Activated CD8-positive, alpha-beta T cell treated with anti-CD3 and anti-CD28 coated beads for 36 hours (primary cell): ENCODE data around the gene LY6G6D. TPM values are rescaled to one million over a fixed set of nuclear protein-coding genes. Genes with fewer than 3 reads are reported as not detected.

ENCODE experiments used
- ATAC-seq: fragments of 200-7000 bp; cut with Tn5 transposase; one replicate; pipeline ENCODE4 v1.10.0; 2021; ENCODE audit warnings: mild to moderate bottlenecking, moderate library complexity
- CTCF ChIA-PET: fragments of 350-600 bp; sonication (Branson Sonifier 250); formaldehyde crosslinking; loops from one replicate; lab custom pipeline; 2021; ENCODE audit warnings: antibody characterized with exemption; lab: Charles Lee
- POLR2A ChIA-PET: fragments of 350-600 bp; sonication (Branson Sonifier 250); formaldehyde crosslinking; loops from one replicate; lab custom pipeline; 2021; ENCODE audit warnings: antibody characterized with exemption; lab: Charles Lee
- DNase-seq: peaks from one replicate; pipeline ENCODE4 v3.0.0-alpha.2; 2020
- H3K27ac Mint-ChIP-seq: one replicate; pipeline ENCODE4 v1.8.0; 2021; ENCODE audit warnings: mild to moderate bottlenecking, mixed read lengths
- H3K27me3 Mint-ChIP-seq: one replicate; pipeline ENCODE4 v1.8.0; 2021; ENCODE audit warnings: mixed read lengths
- H3K36me3 Mint-ChIP-seq: one replicate; pipeline ENCODE4 v1.8.0; 2021; ENCODE audit warnings: low read depth, mixed read lengths
- H3K4me1 Mint-ChIP-seq: one replicate; pipeline ENCODE4 v1.8.0; 2021; ENCODE audit warnings: low read depth, mixed read lengths
- H3K4me3 Mint-ChIP-seq: one replicate; pipeline ENCODE4 v1.8.0; 2021; ENCODE audit warnings: mild to moderate bottlenecking, moderate library complexity, mixed read lengths
- H3K9me3 Mint-ChIP-seq: one replicate; pipeline ENCODE4 v1.8.0; 2021; ENCODE audit warnings: mixed read lengths
- intact Hi-C: fragments of 100-400 bp; cut with micrococcal nuclease; formaldehyde crosslinking; loops from one replicate; pipeline ENCODE4 v1.10.0; 2022
- total RNA-seq, 2 experiments: library from RNA; stranded (reverse); gene quantifications; one replicate each; pipeline ENCODE4 v1.2.3, GENCODE V29; 2021
- TF ChIP-seq, protein P1 (sequence below): fragments of 200-600 bp; IDR thresholded peaks from one replicate; pipeline ENCODE4 v1.8.0; 2022; ENCODE audit warnings: antibody characterized with exemption, mild to moderate bottlenecking

The LY6G6D gene
- total RNA-seq, 2 experiments from 2014 or later: not detected

DNA sequence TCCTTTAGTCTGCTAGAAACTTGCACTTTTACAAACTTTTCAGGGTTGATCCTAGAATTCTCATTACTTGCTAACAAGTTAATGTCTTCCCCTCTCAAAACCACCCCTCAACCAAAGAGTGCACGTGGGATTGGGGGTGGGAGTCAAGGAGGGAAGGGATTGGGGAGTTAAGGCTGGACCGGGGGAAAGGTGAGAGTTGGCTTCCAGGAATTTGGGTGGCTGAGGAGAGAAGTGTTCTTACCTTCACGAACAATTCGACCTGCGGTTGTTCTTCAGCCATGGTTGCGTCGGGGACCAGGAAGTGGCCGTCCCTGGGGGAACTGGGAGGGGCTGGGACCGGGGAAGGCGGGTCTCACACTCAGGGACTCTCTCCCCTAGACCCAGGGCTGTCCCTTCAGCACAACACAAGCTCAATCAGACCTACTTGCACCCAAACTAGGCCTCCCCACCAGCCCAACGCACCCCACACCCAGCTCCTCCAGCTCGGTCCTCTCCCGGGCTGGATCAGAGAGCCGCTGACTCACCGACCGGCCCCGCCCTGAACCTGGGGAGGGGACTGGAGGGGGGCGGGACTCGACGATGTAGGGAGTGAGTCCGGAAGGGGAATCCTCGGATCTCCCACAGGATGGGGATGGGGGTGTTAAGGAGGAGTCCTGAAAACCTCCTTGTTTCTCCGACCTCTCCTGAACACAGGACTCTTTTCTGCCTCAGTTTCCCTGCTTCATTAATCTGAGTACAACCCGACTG lies 21.0 kb downstream of the LY6G6D start, which contains the start of gene CLIC1:
CLIC1 (minus strand) TSS at position 510 of the 747 bp plus-strand sequence; CDS start at position 280, 230 bp downstream.
- H3K4me1 Mint-ChIP-seq: peaks cover 54% of the 10 kb centered on the region
- H3K27ac Mint-ChIP-seq: peak within 1 kb of the TSS; percentile 93
- ATAC-seq (peak; percentile 47), DNase-seq (peak; percentile 88)
- H3K36me3 Mint-ChIP-seq: peaks cover 54% of the 10 kb centered on the region
- intact Hi-C loops: loop anchor here (5.0 to 10.0 kb wide), 2 partner anchors 96 to 191 kb away; partner anchors contain the start of genes ATP6V1G2, DDX39B and NFKBIL1
- TF ChIP-seq, protein P1, sequence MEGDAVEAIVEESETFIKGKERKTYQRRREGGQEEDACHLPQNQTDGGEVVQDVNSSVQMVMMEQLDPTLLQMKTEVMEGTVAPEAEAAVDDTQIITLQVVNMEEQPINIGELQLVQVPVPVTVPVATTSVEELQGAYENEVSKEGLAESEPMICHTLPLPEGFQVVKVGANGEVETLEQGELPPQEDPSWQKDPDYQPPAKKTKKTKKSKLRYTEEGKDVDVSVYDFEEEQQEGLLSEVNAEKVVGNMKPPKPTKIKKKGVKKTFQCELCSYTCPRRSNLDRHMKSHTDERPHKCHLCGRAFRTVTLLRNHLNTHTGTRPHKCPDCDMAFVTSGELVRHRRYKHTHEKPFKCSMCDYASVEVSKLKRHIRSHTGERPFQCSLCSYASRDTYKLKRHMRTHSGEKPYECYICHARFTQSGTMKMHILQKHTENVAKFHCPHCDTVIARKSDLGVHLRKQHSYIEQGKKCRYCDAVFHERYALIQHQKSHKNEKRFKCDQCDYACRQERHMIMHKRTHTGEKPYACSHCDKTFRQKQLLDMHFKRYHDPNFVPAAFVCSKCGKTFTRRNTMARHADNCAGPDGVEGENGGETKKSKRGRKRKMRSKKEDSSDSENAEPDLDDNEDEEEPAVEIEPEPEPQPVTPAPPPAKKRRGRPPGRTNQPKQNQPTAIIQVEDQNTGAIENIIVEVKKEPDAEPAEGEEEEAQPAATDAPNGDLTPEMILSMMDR: no peak
- ChIA-PET CTCF (interaction anchor here (0.7 to 9.9 kb wide), 12 partner anchors 8 to 96 kb away, joined by 3 to 59 read pairs (median 4); partner anchors contain the start of genes DDAH2 and HSPA1B), POLR2A (interaction anchor here (0.8 to 6.0 kb wide), 11 partner anchors 9 to 98 kb away, joined by 3 to 24 read pairs (median 5); partner anchors contain the start of genes BAG6, GPANK1 and VARS1)
- no peaks in the 10 kb centered on the region for H3K9me3 Mint-ChIP-seq
- H3K4me3 Mint-ChIP-seq: peak within 1 kb of the TSS; percentile 97
- H3K27me3 Mint-ChIP-seq: no peaks in the 10 kb centered on the region

GRCh38 chr6:31736768-31737314 lies 21.7 kb downstream of the LY6G6D start:
- TF ChIP-seq, protein P1: no peak
- Mint-ChIP-seq H3K4me3 (peak overlapping the region; percentile 97), H3K4me1 (peaks cover 57% of the 10 kb centered on the region), H3K27ac (peak overlapping the region; percentile 93), H3K27me3 (no peaks in the 10 kb centered on the region), H3K36me3 (peaks cover 56% of the 10 kb centered on the region), H3K9me3 (no peaks in the 10 kb centered on the region)
- ChIA-PET POLR2A (interaction anchor here (0.7 to 6.0 kb wide), 15 partner anchors 8 to 1235 kb away, joined by 3 to 24 read pairs (median 5); partner anchors contain the start of genes BAG6, C6orf47, DDX39B and HSPA1B), CTCF (interaction anchor here (0.8 to 9.9 kb wide), 11 partner anchors 8 to 140 kb away, joined by 3 to 59 read pairs (median 6); partner anchors contain the start of genes DDAH2 and LSM2)
- DNase-seq (no peak), ATAC-seq (no peak)
- intact Hi-C loops: loop anchor here (5.0 to 10.0 kb wide), 2 partner anchors 95 to 192 kb away; partner anchors contain the start of genes ATP6V1G2, DDX39B and NFKBIL1

DNA sequence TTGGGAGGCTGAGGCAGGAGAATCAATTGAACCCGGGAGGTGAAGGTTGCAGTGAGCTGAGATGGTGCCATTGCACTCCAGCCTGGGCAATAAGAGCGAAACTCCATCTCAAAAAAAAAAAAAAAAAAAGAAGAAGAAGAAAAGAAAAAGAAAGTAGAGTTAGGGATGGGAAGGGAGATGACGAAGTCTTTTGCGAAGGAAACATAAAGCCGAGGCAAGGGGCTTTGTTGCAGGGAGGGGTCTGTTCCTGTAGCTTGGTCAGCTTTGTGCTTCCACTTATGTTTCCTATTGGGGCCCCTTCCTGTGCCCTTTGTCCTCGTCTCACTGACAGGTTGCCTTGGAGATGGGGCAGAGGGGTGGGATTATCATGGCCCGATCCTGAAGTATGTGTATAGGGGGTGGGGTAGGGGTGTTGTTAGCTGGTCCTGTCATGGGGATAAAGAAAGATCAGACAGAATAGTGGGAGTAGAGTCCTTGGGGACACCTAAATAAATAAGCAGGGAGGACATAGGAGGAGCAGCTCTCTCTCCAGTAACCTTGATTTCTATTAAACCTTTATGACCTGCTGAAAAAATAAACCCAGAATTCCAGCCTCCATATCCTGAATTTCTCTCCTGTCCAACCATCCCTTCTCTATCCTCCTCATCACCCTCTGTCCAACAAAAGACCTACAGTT lies 22.3 kb downstream of the LY6G6D start:
- intact Hi-C loops: loop anchor here (5.0 to 10.0 kb wide), 2 partner anchors 95 to 193 kb away; partner anchors contain the start of genes ATP6V1G2, DDX39B and NFKBIL1
- no peaks in the 10 kb centered on the region for H3K9me3 Mint-ChIP-seq
- peak overlapping the region; percentile 97 for H3K4me3 Mint-ChIP-seq
- TF ChIP-seq, protein P1: no peak
- peaks cover 54% of the 10 kb centered on the region for H3K36me3 Mint-ChIP-seq
- peaks cover 54% of the 10 kb centered on the region for H3K4me1 Mint-ChIP-seq
- H3K27ac Mint-ChIP-seq: peak overlapping the region; percentile 93
- ATAC-seq: no peak
- peak; percentile 42 for DNase-seq
- POLR2A ChIA-PET: interaction anchor here (0.6 to 6.0 kb wide), 22 partner anchors 9 to 1235 kb away, joined by 3 to 30 read pairs (median 5); partner anchors contain the start of genes BAG6, C6orf47, CSNK2B and DDX39B
- CTCF ChIA-PET: interaction anchor here (0.9 to 9.9 kb wide), 22 partner anchors 9 to 191 kb away, joined by 3 to 59 read pairs (median 5); partner anchors contain the start of genes ATP6V1G2, BAG6, DDAH2 and GPANK1
- no peaks in the 10 kb centered on the region for H3K27me3 Mint-ChIP-seq

- no peaks in the 10 kb centered on the region for H3K9me3 Mint-ChIP-seq
- H3K4me1 Mint-ChIP-seq: peaks cover 51% of the 10 kb centered on the region
- POLR2A ChIA-PET: interaction anchor here (0.6 to 6.0 kb wide), 25 partner anchors 10 to 1234 kb away, joined by 3 to 30 read pairs (median 4); partner anchors contain the start of genes BAG6, C6orf47, CSNK2B and DDX39B
- DNase-seq (peak; percentile 83), ATAC-seq (peak; percentile 10)
- H3K36me3 Mint-ChIP-seq: peaks cover 58% of the 10 kb centered on the region
- CTCF ChIA-PET: interaction anchor here (0.9 to 9.9 kb wide), 26 partner anchors 9 to 192 kb away, joined by 3 to 59 read pairs (median 4); partner anchors contain the start of genes ATP6V1G2, BAG6, DDAH2 and GPANK1
- peak overlapping the region; percentile 93 for H3K27ac Mint-ChIP-seq
- H3K4me3 Mint-ChIP-seq: peak overlapping the region; percentile 97
- TF ChIP-seq, protein P1: no peak
- intact Hi-C loops: loop anchor here (5.0 to 10.0 kb wide), 2 partner anchors 94 to 193 kb away; partner anchors contain the start of genes ATP6V1G2, DDX39B and NFKBIL1
- H3K27me3 Mint-ChIP-seq: no peaks in the 10 kb centered on the region
Measured at GRCh38 chr6:31737991-31738979, 23.1 kb downstream of the LY6G6D start.
